ENCODE measurements around the gene EPHB3.

- TF ChIP-seq POLR2A (IDR thresholded peaks at IDR 0.05) = no peak
- TF ChIP-seq, protein P1, sequence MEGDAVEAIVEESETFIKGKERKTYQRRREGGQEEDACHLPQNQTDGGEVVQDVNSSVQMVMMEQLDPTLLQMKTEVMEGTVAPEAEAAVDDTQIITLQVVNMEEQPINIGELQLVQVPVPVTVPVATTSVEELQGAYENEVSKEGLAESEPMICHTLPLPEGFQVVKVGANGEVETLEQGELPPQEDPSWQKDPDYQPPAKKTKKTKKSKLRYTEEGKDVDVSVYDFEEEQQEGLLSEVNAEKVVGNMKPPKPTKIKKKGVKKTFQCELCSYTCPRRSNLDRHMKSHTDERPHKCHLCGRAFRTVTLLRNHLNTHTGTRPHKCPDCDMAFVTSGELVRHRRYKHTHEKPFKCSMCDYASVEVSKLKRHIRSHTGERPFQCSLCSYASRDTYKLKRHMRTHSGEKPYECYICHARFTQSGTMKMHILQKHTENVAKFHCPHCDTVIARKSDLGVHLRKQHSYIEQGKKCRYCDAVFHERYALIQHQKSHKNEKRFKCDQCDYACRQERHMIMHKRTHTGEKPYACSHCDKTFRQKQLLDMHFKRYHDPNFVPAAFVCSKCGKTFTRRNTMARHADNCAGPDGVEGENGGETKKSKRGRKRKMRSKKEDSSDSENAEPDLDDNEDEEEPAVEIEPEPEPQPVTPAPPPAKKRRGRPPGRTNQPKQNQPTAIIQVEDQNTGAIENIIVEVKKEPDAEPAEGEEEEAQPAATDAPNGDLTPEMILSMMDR (IDR thresholded peaks at IDR 0.05) = no peak
These were observed 29.2 kb downstream of the EPHB3 start for GRCh38 chr3:184590795-184591194.
